B cell (primary cell): ENCODE measurements around the gene ARHGAP6.

Experiments
- EZH2 ChIP-seq: IDR thresholded peaks from 2 replicates; pipeline ENCODE4 v1.6.1; 2012; ENCODE audit warnings: borderline replicate concordance, low read depth, mild to moderate bottlenecking, moderate library complexity, low read length; ENCODE audit not compliant: insufficient read depth, poor library complexity, severe bottlenecking
- TF ChIP-seq, protein P1 (sequence below): fragments of 200-600 bp; IDR thresholded peaks from one replicate; pipeline ENCODE4 v1.8.0; 2022; ENCODE audit warnings: antibody characterized with exemption, mild to moderate bottlenecking

- TF ChIP-seq, protein P1, sequence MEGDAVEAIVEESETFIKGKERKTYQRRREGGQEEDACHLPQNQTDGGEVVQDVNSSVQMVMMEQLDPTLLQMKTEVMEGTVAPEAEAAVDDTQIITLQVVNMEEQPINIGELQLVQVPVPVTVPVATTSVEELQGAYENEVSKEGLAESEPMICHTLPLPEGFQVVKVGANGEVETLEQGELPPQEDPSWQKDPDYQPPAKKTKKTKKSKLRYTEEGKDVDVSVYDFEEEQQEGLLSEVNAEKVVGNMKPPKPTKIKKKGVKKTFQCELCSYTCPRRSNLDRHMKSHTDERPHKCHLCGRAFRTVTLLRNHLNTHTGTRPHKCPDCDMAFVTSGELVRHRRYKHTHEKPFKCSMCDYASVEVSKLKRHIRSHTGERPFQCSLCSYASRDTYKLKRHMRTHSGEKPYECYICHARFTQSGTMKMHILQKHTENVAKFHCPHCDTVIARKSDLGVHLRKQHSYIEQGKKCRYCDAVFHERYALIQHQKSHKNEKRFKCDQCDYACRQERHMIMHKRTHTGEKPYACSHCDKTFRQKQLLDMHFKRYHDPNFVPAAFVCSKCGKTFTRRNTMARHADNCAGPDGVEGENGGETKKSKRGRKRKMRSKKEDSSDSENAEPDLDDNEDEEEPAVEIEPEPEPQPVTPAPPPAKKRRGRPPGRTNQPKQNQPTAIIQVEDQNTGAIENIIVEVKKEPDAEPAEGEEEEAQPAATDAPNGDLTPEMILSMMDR, result no peak
- no peak for TF ChIP-seq EZH2
Observed at GRCh38 chrX:11409957-11410356, 255.8 kb downstream of the ARHGAP6 start.
